ENCODE measurements around the gene EEFSEC.

- TF ChIP-seq RAD21 (IDR thresholded peaks at IDR 0.05; ENCODE audit: low read length) = no peak
- TF ChIP-seq POLR2A (IDR thresholded peaks at IDR 0.05; ENCODE audit: low read depth, low read length) = no peak
- TF ChIP-seq, protein P1, sequence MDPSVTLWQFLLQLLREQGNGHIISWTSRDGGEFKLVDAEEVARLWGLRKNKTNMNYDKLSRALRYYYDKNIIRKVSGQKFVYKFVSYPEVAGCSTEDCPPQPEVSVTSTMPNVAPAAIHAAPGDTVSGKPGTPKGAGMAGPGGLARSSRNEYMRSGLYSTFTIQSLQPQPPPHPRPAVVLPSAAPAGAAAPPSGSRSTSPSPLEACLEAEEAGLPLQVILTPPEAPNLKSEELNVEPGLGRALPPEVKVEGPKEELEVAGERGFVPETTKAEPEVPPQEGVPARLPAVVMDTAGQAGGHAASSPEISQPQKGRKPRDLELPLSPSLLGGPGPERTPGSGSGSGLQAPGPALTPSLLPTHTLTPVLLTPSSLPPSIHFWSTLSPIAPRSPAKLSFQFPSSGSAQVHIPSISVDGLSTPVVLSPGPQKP (IDR thresholded peaks at IDR 0.05; ENCODE audit: borderline replicate concordance, low read depth, low read length) = no peak
- no peak for TF ChIP-seq MAFK (IDR thresholded peaks at IDR 0.05; ENCODE audit: low read depth, low read length)
- no peak for TF ChIP-seq CTCF (conservative IDR thresholded peaks at IDR 0.05; ENCODE audit: low read depth, low read length)
Measured at GRCh38 chr3:128313071-128313725, 159.9 kb downstream of the EEFSEC start.
